Left ventricle myocardium superior (tissue), 1 donor: ENCODE data around the gene TNFSF8. TPM values are rescaled to one million over a fixed set of nuclear protein-coding genes. Genes with fewer than 3 reads are reported as not detected.

Source experiments
- ATAC-seq: fragments of 200-7000 bp; cut with Tn5 transposase; one replicate; pipeline ENCODE4 v1.9.1; 2020; ENCODE audit warnings: mild to moderate bottlenecking, moderate library complexity
- DNase-seq: peaks from one replicate; pipeline ENCODE4 v3.0.0-alpha.2; 2020
- intact Hi-C: fragments of 100-400 bp; cut with micrococcal nuclease; formaldehyde crosslinking; loops from one replicate; pipeline ENCODE4 v1.11.0; 2022
- total RNA-seq: library from RNA; stranded (reverse); fragmentation: NEBNext Ultra II Directional; extraction: Animal tissue kit (Norgen Biotek cat#: 25700); gene quantifications from one replicate; pipeline ENCODE4 v1.2.1, GENCODE V29; 2021
- donor health status: DM: no; HTN: yes; CAD: no; lungs with severe emphysema.

TNFSF8 gene
- total RNA-seq, 1 donor from 2014 or later = 0.77 TPM

DNA sequence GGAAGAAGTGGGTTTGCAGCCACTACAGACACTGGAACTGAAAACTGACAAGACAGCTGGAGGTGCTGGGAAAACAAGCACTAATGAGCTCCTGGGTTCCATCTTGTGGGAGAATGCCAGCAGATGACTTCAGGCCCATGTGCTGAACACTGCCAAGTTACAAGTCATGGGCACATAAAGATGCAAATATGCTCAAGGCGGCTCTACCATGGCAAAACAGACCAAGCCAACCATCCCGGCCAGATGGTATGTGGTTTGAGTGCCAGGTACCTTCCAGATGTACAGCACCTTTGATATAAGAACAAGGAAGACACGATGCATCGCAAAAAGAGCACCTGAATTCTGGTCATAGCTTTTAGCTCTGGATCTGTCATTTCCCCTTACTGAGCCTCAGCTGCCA is 19.9 kb downstream of the TNFSF8 start:
- no peak for DNase-seq
- no peak for ATAC-seq
- intact Hi-C loops = loop anchor here (10.0 kb wide), 2 partner anchors 104 to 166 kb away; no protein-coding TSS in a partner anchor

DNA sequence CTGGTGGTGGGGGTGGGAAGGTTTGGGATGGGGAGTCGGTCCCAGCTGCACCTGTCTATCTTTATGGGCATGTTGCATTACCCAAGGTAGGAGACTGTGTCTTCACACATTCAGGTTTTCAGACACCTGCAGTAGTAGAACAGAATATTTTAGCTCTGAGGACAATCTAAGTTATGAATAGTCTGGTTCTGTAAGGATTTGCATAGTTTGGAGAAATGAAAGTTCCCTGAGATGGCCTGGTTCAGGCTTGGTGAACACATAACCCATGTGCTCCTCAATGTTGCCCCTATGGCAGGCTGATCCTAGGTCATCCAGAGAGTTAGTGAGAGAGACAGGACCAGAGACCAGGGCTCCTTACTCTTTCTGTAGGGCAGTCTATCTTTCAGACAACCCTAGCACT is 20.7 kb downstream of the TNFSF8 start:
- intact Hi-C loops = loop anchor here (10.0 kb wide), 2 partner anchors 105 to 165 kb away; no protein-coding TSS in a partner anchor
- ATAC-seq (no peak), DNase-seq (no peak)

DNA sequence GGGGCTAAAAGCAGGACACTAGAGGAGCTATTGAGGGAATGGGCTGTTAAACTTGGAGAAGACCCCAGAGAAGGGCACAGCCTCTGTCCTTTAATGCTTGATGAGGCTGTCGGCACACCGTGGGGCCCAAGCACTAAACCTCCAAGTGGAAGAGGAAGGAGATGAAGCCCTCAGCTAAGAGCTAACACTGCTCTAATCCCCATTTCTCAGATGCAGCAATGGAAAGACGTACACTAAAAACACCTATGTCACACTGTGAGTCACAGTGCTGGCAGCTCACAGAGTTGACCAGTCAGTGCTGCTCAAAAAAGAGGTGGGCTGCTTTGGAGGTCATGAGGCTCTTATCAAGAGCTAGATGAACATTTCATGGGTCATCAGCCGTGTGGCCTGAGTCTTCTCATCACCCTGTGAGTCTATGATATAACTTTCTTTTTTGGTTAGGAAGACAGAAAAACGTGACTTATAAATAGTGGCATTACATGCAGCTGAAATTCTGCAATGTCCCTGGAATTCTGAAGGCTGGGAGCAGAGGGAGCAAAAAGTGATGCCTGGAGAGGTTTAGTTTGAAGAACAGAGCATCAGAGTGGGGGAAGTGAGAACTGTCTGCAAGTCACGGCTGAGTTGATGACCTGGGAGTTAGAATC is 21.5 kb downstream of the TNFSF8 start:
- no peak for DNase-seq
- no peak for ATAC-seq
- intact Hi-C loops = no loop called here

DNA sequence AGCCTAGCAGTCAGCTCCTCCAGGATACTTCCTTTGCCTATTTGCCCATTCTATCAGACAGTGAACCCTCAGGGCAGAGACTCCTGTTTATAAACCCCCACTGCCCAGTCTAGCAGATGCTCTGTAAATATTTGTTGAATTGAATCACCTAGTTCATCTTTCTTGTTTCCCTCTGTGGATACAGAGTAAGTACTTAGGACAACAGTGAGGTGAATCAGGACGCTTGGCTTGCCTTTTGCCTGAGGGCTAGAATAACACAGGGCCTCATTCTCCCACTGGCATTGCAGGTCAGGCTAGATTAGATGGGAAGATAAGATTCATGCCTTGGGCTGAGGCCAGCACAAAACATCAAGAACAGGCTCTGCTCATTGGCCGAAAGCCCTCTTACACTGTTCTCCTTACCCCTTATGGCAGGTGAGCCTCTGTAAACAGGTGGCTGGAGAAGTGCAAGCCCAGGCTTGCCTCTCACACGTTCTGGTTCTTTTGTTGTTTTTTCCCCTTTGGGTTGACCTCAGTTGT is 22.2 kb downstream of the TNFSF8 start:
- no peak for ATAC-seq
- no peak for DNase-seq
- intact Hi-C loops = no loop called here

DNA sequence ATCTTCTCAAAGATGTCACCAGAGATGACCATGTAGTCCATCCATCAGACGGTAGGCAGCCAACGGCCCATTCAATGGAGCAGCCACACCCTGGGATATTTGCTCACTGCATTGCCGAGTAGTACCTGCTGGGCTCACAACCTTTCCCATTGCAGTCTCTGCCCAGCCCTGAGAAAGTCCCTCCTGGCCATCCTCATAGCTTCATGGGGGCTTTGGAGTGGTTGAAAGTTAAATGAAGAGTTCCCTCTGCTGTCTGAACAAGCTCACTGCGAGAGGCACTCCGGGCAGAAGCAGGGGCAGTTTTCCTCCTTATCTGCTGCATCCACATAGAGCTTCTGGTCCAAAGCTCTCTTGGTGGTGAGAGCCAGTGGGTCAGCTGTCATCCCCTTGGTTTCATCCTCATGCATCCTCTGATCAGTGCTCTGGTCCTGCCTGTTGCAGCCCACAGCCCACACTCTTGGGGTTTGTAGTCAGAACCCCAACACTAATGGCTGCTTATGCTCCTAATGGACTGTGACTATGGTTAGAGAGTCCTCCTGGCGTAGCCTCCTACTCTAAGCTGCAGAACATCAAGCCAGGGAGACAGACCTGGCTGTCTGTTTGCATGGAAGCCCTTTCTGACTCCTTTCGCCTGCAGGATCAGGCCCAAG is 23.3 kb downstream of the TNFSF8 start:
- ATAC-seq = no peak
- no peak for DNase-seq
- intact Hi-C loops = no loop called here

DNA sequence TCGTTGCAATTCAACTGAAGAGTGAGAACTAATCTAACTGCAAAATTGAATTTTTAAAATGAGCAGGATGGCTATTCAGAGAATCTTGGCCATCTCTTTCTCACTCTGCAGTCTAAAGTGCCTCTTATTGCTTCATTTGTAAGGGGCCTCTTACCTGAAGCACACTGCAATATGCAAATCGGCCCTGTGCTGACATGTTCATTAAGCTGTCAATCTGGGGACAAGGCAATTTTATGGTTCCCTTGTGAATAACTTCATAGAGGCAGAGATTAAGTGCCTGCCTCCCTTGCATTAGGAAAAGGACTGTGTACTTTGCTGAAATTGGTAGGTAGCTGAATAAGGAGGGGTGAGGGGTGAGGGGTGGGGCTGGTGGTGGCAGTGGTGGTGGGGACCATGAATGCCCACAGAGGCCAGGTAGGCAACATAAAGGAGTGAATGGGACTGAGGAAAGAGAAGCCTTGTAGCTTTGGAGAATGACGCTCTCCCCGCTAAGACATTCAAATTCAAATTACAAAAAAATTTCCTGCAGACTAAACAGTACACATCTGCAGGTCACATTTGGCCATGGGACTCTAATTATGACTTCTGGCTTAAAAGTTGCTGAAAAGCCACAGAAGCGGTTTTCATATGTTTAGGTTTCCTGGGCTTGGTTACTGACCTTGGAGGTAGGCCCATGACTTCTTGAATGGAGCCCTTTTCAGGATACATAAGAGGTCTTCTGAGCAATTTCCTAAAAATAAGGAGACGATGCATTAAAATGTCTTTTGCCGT is 25.0 kb downstream of the TNFSF8 start:
- DNase-seq = no peak
- intact Hi-C loops = no loop called here
- ATAC-seq = no peak

DNA sequence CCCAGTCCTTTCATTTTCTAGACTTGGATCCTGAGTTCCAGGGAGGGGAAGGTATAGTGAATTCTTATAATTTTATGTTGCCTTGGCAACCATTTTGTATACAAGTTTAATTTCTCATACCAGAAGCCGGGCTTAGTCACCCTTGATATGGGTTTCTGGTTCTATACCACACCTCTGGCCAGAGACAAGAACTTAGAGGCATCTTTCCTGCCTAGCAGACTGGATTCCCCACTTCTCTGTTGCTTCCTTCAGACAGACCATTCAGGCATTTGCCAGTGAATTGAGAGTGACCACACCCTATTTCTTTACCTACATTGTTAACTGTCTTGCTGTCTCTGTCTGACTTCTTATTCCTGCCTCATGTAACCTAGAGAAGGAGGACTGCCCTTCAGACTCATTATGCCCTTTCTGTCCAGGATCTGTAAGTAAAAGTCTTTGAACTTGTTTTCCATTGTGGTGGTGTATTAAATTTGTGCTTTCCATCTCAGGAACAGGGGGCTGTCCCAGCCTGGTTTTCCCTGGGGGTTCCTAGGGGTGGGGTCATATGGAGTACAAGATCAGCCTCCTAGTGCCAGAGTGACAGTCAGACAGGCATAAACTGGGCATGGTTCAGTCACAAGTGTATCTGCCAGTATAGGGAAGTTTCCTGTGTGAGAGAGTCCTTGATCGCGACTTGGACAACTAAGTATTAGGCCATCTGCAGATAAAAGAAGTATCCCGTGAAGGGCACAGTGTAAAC is 27.4 kb downstream of the TNFSF8 start:
- DNase-seq (no peak), ATAC-seq (no peak)
- intact Hi-C loops = no loop called here

DNA sequence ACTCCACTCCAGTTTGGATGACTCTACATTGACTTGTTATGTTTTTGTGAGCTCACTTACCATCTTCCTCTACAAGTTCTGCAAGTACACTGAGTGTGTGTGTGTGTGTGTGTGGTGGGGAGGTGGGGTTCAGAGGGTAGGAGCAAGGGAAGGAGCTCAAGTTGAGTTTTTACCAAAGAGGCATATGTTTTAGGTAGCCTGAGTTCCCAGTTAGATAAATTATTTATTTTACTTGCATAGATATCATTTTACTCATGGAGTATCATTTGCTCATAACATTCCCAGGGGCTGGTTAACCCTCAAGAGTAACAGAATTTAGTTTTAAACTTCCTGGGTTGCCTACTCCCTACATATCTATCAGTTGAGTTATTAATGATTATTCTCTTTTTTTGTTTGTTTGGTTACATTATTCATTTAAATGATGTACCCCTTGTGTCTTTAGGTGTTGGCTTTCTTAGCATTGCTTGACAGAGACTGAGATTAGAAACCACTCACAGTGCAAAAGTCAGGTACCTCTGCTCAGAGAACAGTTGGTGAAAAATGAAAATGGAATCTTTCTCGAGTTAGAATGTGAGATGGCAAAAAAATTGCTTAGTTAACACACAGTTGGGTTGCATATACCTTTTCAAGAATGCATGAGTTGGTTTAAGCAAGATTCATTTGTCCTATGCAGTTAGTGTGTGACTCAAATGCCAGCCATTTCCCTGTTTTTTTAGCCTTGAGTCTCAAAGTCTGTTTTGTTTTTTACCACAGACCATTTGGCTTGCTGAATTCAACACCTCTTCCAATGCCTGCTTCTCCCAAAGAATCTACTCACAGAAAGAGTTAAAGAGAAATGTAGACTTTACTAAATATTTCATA is 29.2 kb downstream of the TNFSF8 start:
- DNase-seq (no peak), ATAC-seq (no peak)
- intact Hi-C loops = no loop called here

DNA sequence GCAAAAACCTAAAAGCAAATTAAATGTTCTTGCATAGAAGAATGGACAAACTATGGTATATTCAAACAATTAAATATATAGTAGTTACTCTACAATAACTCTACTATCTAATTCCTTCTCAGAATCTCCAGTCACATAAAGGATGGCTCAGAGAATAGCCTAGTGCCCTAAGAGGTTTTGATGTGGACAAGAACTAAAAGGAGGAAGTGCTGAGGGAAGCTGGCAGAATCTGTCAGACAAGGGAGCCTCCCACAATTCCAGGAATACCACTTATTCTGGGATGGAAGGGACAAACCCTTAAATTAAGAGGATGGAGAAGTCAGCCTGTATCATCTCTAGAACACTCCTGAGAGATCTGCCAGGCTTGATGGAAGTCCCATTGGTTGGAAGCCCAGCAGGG is 30.4 kb downstream of the TNFSF8 start:
- intact Hi-C loops = no loop called here
- DNase-seq (no peak), ATAC-seq (no peak)

DNA sequence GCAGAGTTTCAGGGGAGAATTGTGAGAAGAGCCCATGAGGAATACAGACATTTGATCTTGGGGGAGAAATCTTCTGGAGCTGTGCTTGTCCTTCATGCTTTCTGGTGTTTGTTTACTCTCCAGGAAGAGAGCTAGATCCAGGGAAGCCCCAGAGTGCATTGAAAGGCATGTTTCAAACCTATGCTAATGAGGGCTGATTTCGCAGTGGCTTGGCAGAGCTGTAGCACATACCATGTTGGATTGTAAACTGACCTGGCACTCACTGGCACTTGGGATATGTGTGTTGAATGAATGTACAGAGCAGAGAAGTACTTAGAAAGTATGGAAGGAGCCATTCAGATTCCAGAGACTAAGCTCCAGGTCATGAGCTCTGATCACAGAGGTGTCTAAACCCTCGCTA is 30.9 kb downstream of the TNFSF8 start:
- ATAC-seq (no peak), DNase-seq (no peak)
- intact Hi-C loops = no loop called here

DNA sequence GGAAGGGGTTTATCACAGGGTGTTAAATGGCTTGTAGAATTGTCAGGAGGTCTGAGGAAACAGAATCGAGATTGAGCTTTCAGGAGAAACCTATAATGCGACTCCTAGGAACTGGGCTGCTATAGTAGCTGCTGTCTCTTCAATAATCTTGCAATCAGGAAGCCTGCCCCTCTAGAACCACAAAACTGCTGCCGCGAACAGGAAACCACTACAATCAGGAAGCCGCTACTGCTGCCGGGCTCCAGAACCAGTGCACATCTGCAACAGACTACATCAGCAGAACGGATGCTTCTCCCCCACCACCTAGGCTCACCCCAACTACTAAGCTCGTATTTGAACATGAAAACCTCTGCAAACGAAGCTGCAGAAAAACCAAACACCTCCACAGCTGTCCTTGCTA is 31.6 kb downstream of the TNFSF8 start:
- peak; percentile 48 for DNase-seq
- intact Hi-C loops = no loop called here
- ATAC-seq = peak; percentile 71

DNA sequence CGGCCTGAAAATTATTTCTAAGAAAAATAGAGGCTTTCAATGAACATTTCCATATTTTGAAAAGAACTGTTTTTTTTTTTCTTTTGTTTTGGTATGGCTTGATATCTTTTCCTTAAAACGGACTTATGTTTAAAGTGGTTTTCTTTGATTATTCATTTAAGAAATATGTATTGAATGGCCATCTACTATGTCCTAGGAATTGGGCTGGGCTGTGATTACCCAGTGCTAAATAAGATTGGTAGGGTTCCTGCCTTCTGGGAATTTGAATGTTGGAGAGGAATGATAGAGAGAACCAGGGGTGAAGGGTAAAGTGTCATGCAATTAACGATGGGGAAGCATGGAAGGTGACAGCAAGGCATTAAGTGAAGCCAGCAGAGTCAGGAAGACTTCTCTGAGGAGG is 33.2 kb downstream of the TNFSF8 start:
- ATAC-seq (no peak), DNase-seq (no peak)
- intact Hi-C loops = no loop called here

DNA sequence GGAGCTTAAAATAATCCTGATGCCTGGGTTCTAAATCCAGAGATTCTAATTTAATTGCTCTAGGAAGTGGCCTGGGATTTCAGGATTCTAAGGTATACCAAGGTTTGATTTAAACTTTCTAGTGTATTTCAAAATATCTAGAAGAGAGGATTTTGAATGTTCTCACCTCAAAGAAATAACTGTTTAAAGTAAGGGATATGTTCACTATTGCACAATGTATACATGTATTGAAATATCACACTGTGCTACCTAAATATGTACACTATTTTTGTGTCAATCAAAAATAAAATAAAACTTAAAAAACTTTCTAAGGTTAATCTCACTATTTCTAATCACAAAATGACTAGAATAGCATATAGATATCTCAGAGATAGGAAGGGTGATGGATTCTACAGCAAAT is 34.0 kb downstream of the TNFSF8 start:
- DNase-seq (no peak), ATAC-seq (no peak)
- intact Hi-C loops = no loop called here

DNA sequence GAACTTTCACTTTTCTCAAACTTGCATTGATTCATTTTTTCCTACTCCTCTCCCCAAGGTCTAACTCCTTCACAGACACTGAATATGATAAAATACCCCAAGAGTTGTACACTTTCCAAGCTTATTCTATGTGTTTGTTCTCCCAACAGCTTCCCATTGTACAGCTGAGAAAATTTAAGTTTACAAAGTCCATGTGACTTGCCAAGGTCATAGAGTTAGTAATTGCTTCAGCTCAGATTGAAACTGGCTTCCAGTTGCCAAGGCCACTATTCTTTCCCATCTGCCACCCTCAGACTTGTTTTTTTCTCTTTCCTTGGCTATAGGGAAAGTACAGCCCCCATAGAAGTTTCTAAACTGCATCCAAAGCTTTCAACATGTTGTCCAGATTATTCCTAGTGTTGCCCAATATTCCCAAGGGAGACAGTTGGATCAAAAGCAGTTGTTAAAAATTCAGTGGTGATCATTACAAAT is 34.8 kb downstream of the TNFSF8 start:
- ATAC-seq (no peak), DNase-seq (no peak)
- intact Hi-C loops = no loop called here

DNA sequence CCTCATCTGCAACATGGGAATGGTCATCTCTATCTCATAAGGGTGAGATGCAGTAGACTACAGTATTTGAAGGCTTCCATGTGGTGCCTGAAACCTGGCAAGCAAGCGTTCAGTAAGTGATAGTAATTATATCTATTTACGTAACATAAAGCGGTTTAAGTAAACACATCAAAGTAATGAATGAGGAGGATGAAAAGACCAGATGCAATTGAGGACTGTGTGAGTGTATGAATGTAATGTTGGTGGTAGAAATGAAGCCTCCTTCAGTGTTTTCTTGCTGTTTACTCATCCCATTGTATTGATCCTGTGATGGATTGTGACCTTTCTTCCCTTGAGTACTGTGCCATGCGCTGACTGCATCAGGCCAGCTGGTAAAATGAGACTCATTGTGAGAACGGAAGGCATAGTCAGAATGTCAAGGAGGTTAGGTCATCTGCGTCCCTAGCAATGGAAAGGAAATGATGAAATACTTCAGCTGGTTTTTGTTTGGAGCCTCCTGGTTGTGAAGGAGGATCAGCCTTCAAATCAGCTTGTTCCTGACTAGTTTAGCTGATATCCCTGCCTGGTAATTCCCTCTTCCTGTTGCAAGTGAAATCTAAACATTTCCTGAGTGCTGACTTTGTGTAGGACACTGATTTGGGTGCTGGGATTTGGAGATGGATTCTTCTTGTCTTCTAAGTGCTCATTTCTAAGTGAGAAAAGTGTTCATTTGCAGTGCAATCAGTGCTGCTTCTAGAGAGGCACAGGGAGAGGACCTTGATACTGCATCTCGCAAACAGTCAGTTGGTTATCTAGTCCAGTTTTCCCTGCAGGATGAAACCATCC is 35.6 kb downstream of the TNFSF8 start:
- no peak for DNase-seq
- peak; percentile 86 for ATAC-seq
- intact Hi-C loops = no loop called here

DNA sequence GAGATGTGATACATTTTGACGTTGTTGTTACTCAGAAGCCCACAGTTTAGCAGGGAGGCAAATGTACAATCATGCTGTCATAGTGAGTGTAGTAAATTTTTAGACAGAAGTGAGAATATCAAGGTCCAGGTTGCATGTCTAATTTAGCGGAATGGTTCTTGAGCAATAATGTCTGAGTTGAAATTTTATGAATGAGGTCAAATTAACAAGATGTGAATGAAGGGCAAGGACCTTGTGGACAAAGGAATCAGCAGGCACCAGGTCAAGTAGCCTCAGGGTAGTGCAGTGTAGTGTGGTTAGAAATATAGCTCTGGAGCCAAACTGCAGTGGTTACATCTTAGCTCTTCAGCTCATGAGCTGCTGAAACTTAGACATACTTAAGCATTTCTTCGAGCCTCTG is 36.2 kb downstream of the TNFSF8 start:
- no peak for ATAC-seq
- DNase-seq = no peak
- intact Hi-C loops = no loop called here

DNA sequence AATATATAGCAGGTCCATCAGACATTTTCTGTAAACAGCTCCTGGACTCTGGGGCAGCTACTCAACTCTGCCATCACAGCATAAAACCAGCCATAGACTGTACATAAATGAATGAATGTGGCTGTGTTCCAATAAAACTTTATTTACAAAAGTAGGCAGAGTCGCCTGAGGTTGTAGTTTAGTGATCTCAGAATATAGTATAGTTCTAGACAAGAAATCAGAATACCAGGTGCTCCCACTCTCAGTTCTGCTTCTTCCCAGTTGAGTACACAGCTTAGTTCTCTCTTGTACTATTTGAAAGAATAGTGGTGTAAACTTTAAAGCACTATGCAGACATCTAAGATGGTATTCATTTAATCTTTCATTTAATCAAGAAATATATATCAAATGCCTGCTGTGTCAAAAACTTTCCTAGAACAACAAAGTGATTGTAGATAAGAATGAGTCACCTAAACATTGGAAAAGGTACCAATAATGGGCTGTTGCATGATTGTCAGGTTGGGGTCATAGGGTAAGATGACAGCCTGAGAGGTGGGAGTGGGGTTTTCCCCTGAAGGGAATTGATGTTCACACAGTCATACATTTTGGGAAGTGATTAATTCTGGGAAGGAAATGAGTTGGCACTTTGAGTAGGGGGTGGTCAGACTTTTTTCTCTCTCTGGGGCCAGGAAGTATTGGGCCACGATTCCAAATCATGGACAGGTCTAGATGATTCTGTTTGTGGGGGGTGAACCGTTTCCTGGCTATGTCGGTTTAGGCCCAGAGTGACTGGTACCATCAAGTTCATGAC is 37.0 kb downstream of the TNFSF8 start:
- DNase-seq (no peak), ATAC-seq (no peak)
- intact Hi-C loops = no loop called here
